HCT116 (cell line): ENCODE data around the gene LGR6. TPM values are rescaled to one million over a fixed set of nuclear protein-coding genes. Genes with fewer than 3 reads are reported as not detected.

Source experiments
- ATAC-seq: fragments of 200-7000 bp; cut with Tn5 transposase; 2 replicates; pipeline ENCODE4 v1.9.1; 2020; ENCODE audit warnings: mild to moderate bottlenecking, moderate library complexity
- BruUV-seq: library from RNA; stranded (reverse); fragments of 400-500 nt; replicated peaks from 2 replicates; lab custom pipeline; 2021; lab: Mats Ljungman, UMichigan
- CTCF ChIA-PET: fragments of 300-600 bp; sonication (Branson Sonifier 250); formaldehyde crosslinking; loops from one replicate; lab custom pipeline; 2021; ENCODE audit warnings: antibody characterized with exemption; lab: Charles Lee
- POLR2A ChIA-PET: fragments of 300-600, 350-600 bp; sonication (Branson Sonifier 250); formaldehyde crosslinking; loops from one replicate; lab custom pipeline; 2021; ENCODE audit warnings: antibody characterized with exemption; lab: Charles Lee
- RAD21 ChIA-PET, 2 experiments: fragments of 300-600 bp; sonication (Branson Sonifier 250); formaldehyde crosslinking; loops; one replicate each; lab custom pipeline; 2023; ENCODE audit warnings: low total read pairs in 2 of 2; ENCODE audit not compliant: uncharacterized antibody in 2 of 2, unreplicated experiment in 2 of 2, low non-redundant PET in 1 of 2; lab: Charles Lee
- DNase-seq: peaks from one replicate; pipeline ENCODE4 v3.0.0-alpha.2; 2010; ENCODE audit warnings: low read depth, low spot score
- H2AFZ ChIP-seq: fragments of 200-600 bp; shearing (Covaris generic), sonication (generic); 2 replicates; pipeline ENCODE4 v1.6.1; 2017; ENCODE audit warnings: low read depth, mixed run types, mixed read lengths, antibody characterized with exemption, low read length; ENCODE audit not compliant: poor library complexity, severe bottlenecking
- H3K27ac ChIP-seq: 2 replicates; pipeline ENCODE4 v1.5.1; 2012; ENCODE audit warnings: low read depth, low read length
- H3K27me3 ChIP-seq: fragments of 200-600 bp; sonication (generic); 2 replicates; pipeline ENCODE4 v1.6.1; 2016; ENCODE audit warnings: mixed run types, low read length, mixed read lengths; ENCODE audit not compliant: insufficient read depth
- H3K36me3 ChIP-seq, 2 experiments: fragments of 200-500 bp in 1 of 2; fragments of 200-600 bp in 1 of 2; sonication (Bioruptor generic) in 1 of 2; sonication (generic) in 1 of 2; 2 replicates each; pipeline versions ENCODE4 v1.5.1 to v1.6.1; 2014 to 2016; ENCODE audit warnings: low read length in 2 of 2, inconsistent platforms in 1 of 2, mixed read lengths in 1 of 2, mixed run types in 1 of 2; ENCODE audit not compliant: insufficient read depth in 2 of 2, control insufficient read depth in 1 of 2
- H3K4me1 ChIP-seq, 2 experiments: fragments of 200-600 bp in 1 of 2; sonication (generic) in 1 of 2; 2 replicates each; pipeline versions ENCODE4 v1.5.1 to v1.6.1; 2012 to 2017; ENCODE audit warnings: low read length in 2 of 2, inconsistent platforms in 1 of 2, mild to moderate bottlenecking in 1 of 2, mixed read lengths in 1 of 2, mixed run types in 1 of 2, moderate library complexity in 1 of 2; ENCODE audit not compliant: insufficient read depth in 2 of 2, control insufficient read depth in 1 of 2
- H3K4me2 ChIP-seq: fragments of 200-600 bp; sonication (generic); 2 replicates; pipeline ENCODE4 v1.6.1; 2017; ENCODE audit warnings: mixed run types, low read length, mixed read lengths
- H3K4me3 ChIP-seq, 2 experiments: fragments of 200-600 bp in 1 of 2; sonication (generic) in 1 of 2; replicated peaks in 1 of 2; 2 replicates each; pipeline ENCODE4 v1.5.1; 2011 to 2016; ENCODE audit warnings: low read length in 2 of 2, control low read depth in 1 of 2, low read depth in 1 of 2, mild to moderate bottlenecking in 1 of 2, mixed read lengths in 1 of 2, mixed run types in 1 of 2
- H3K79me2 ChIP-seq: fragments of 200-600 bp; sonication (generic); 2 replicates; pipeline ENCODE4 v1.6.1; 2017; ENCODE audit warnings: mild to moderate bottlenecking, mixed run types, low read length, moderate library complexity, mixed read lengths; ENCODE audit not compliant: insufficient read depth
- H3K9ac ChIP-seq: fragments of 200-600 bp; sonication (generic); 2 replicates; pipeline ENCODE4 v1.6.1; 2016; ENCODE audit warnings: low read length, mixed read lengths
- H3K9me2 ChIP-seq: fragments of 200-600 bp; sonication (generic), shearing (Covaris generic); 2 replicates; pipeline ENCODE4 v1.6.1; 2017; ENCODE audit warnings: mixed run types, mild to moderate bottlenecking, moderate library complexity; ENCODE audit not compliant: insufficient read depth
- H3K9me3 ChIP-seq, 2 experiments: fragments of 200-500 bp in 1 of 2; fragments of 200-600 bp in 1 of 2; sonication (Bioruptor generic) in 1 of 2; sonication (generic) in 1 of 2; 2 replicates each; pipeline ENCODE4 v1.6.1; 2014 to 2017; ENCODE audit warnings: low read length in 2 of 2, mixed read lengths in 2 of 2, inconsistent platforms in 1 of 2, low read depth in 1 of 2, mild to moderate bottlenecking in 1 of 2, mixed run types in 1 of 2, moderate library complexity in 1 of 2; ENCODE audit not compliant: control insufficient read depth in 1 of 2, insufficient read depth in 1 of 2
- H4K20me1 ChIP-seq: fragments of 200-600 bp; sonication (generic), shearing (Covaris generic); 2 replicates; pipeline ENCODE4 v1.6.1; 2017; ENCODE audit warnings: mixed run types, mild to moderate bottlenecking, moderate library complexity; ENCODE audit not compliant: insufficient read depth
- CBX3 ChIP-seq: IDR thresholded peaks from 2 replicates; pipeline ENCODE4 v1.6.1; 2012; ENCODE audit warnings: low read depth
- EGR1 ChIP-seq: IDR thresholded peaks from 2 replicates; pipeline ENCODE4 v1.6.1; 2012; ENCODE audit warnings: low read depth
- EZH2 ChIP-seq: fragments of 200-600 bp; sonication (generic); IDR thresholded peaks from 2 replicates; pipeline ENCODE4 v1.6.1; 2017; ENCODE audit warnings: antibody characterized with exemption, mixed run types
- EZH2phosphoT487 ChIP-seq: fragments of 200-600 bp; IDR thresholded peaks from 2 replicates; pipeline ENCODE4 v1.6.1; 2018; ENCODE audit warnings: antibody characterized with exemption, borderline replicate concordance
- FOSL1 ChIP-seq: IDR thresholded peaks from 2 replicates; pipeline ENCODE4 v1.6.1; 2012; ENCODE audit warnings: low read depth
- JUND ChIP-seq: IDR thresholded peaks from 2 replicates; pipeline ENCODE4 v1.6.1; 2012
- POLR2A ChIP-seq: IDR thresholded peaks from 2 replicates; pipeline ENCODE4 v1.7.0; 2011; ENCODE audit warnings: borderline replicate concordance; ENCODE audit not compliant: insufficient read depth, insufficient read length; ENCODE audit errors: extremely low read depth
- POLR2AphosphoS5 ChIP-seq: IDR thresholded peaks from 2 replicates; pipeline ENCODE4 v1.6.1; 2011; ENCODE audit warnings: mild to moderate bottlenecking, low read depth, low read length, moderate library complexity
- RAD21 ChIP-seq: IDR thresholded peaks from 2 replicates; pipeline ENCODE4 v1.6.1; 2012; ENCODE audit warnings: low read depth, mild to moderate bottlenecking
- SRF ChIP-seq: IDR thresholded peaks from 2 replicates; pipeline ENCODE4 v1.6.1; 2012; ENCODE audit warnings: low read depth
- TCF7L2 ChIP-seq: IDR thresholded peaks from 2 replicates; pipeline ENCODE4 v1.7.0; 2011; ENCODE audit warnings: borderline replicate concordance, inconsistent platforms; ENCODE audit not compliant: insufficient read depth, insufficient read length; ENCODE audit errors: extremely low read depth
- YY1 ChIP-seq: IDR thresholded peaks from 2 replicates; pipeline ENCODE4 v1.6.1; 2011; ENCODE audit warnings: low read length, low read depth, moderate library complexity, mild to moderate bottlenecking; ENCODE audit not compliant: insufficient replicate concordance; ENCODE audit errors: extremely low read depth
- ZFX ChIP-seq: fragments of 450-650 bp; IDR thresholded peaks from 2 replicates; pipeline ENCODE4 v1.6.1; 2017
- intact Hi-C: fragments of 100-400 bp; cut with micrococcal nuclease; formaldehyde crosslinking; loops from 2 replicates; pipeline ENCODE4 v1.10.0; 2022
- total RNA-seq: library from RNA; stranded (reverse); gene quantifications from one replicate; pipeline ENCODE4 v1.2.1, GENCODE V29; 2021; ENCODE audit not compliant: unreplicated experiment
- TF ChIP-seq, protein P1 (sequence below): IDR thresholded peaks from 2 replicates; pipeline ENCODE4 v1.6.1; 2012; ENCODE audit warnings: low read depth
- TF ChIP-seq, protein P2 (sequence below): IDR thresholded peaks from 2 replicates; pipeline ENCODE4 v1.6.1; 2011; ENCODE audit warnings: mild to moderate bottlenecking, low read length, moderate library complexity; ENCODE audit not compliant: insufficient replicate concordance; ENCODE audit errors: extremely low read depth

The LGR6 gene
- total RNA-seq, 1 experiment from 2014 or later = 0.20 TPM

DNA sequence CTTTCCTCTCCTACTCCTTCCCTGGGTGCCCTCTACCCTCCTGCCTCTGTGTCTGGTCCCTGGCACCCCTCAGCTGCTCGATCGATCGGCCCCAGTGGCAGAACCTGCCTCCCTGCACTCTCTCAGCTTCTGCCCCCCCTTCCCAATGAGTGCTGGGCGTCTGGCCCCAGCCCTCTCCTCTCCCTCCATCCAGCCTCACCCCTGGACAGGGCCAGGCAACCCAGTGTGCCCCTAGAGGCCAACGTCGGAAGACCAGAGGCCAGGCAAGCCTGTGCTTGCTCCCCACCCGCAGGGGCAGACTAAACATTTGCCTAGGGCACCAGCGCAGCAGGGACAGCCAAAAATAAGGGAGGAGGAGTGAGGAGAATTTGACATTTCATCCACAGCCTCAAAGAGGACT, 43.5 kb downstream of the LGR6 start (continued):
- TF ChIP-seq CBX3 (0 out of 2 replicates have a peak, but pooled peaks have one; percentile 30), POLR2AphosphoS5 (no peak), EZH2phosphoT487 (no peak), TCF7L2 (peak; percentile 26), JUND (no peak), EZH2 (no peak), POLR2A (no peak), ZFX (no peak), EGR1 (no peak)
- TF ChIP-seq, protein P1, sequence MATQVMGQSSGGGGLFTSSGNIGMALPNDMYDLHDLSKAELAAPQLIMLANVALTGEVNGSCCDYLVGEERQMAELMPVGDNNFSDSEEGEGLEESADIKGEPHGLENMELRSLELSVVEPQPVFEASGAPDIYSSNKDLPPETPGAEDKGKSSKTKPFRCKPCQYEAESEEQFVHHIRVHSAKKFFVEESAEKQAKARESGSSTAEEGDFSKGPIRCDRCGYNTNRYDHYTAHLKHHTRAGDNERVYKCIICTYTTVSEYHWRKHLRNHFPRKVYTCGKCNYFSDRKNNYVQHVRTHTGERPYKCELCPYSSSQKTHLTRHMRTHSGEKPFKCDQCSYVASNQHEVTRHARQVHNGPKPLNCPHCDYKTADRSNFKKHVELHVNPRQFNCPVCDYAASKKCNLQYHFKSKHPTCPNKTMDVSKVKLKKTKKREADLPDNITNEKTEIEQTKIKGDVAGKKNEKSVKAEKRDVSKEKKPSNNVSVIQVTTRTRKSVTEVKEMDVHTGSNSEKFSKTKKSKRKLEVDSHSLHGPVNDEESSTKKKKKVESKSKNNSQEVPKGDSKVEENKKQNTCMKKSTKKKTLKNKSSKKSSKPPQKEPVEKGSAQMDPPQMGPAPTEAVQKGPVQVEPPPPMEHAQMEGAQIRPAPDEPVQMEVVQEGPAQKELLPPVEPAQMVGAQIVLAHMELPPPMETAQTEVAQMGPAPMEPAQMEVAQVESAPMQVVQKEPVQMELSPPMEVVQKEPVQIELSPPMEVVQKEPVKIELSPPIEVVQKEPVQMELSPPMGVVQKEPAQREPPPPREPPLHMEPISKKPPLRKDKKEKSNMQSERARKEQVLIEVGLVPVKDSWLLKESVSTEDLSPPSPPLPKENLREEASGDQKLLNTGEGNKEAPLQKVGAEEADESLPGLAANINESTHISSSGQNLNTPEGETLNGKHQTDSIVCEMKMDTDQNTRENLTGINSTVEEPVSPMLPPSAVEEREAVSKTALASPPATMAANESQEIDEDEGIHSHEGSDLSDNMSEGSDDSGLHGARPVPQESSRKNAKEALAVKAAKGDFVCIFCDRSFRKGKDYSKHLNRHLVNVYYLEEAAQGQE = no peak
- TF ChIP-seq, all 23 proteins: peak for 5

DNA sequence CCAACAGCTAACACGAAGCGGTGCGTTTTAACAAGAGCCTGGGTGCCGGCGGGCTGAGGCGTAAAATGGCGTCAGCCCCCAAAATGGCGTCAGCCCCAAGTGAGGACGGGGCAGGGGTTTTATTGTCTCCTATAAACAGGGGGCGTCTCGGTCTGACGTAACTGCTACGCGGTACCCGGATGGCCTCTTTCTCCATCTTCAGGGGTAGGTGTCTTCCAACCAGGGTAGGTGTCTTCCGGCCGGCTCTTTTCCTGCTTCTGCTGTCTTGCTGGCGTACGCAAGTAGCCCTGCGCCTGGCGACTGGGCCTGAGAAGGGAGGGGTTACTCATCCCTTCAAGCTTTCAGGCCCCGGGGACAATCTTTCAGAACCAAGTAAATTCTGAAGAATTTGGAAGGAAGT, 45.3 kb downstream of the LGR6 start:
- intact Hi-C loops = loop anchor here (5.0 kb wide), 2 partner anchors 38 to 47 kb away; partner anchors contain the start of gene LGR6
- H3K4me3 ChIP-seq = no peak overlapping the region
- no peak overlapping the region for H3K4me2 ChIP-seq
- H4K20me1 ChIP-seq = no peaks in the 10 kb centered on the region
- no peak overlapping the region for H2AFZ ChIP-seq
- no peaks in the 10 kb centered on the region for H3K9me2 ChIP-seq
- no TSS peak for BruUV-seq
- POLR2A ChIA-PET = no interaction called here
- H3K4me1 ChIP-seq = peaks cover 25 to 30% of the 10 kb centered on the region in 2 experiments
- TF ChIP-seq SRF (no peak), TCF7L2 (no peak), FOSL1 (no peak), YY1 (no peak), CBX3 (no peak), RAD21 (no peak)
- TF ChIP-seq, protein P2, sequence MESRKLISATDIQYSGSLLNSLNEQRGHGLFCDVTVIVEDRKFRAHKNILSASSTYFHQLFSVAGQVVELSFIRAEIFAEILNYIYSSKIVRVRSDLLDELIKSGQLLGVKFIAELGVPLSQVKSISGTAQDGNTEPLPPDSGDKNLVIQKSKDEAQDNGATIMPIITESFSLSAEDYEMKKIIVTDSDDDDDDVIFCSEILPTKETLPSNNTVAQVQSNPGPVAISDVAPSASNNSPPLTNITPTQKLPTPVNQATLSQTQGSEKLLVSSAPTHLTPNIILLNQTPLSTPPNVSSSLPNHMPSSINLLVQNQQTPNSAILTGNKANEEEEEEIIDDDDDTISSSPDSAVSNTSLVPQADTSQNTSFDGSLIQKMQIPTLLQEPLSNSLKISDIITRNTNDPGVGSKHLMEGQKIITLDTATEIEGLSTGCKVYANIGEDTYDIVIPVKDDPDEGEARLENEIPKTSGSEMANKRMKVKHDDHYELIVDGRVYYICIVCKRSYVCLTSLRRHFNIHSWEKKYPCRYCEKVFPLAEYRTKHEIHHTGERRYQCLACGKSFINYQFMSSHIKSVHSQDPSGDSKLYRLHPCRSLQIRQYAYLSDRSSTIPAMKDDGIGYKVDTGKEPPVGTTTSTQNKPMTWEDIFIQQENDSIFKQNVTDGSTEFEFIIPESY = no peak
- H3K27me3 ChIP-seq = peaks cover 18% of the 10 kb centered on the region; the same call in 1 of the 2 replicates
- CTCF ChIA-PET = interaction anchor here (0.6 kb wide), 1 partner anchor 68 kb away, joined by 3 read pairs; no protein-coding TSS in a partner anchor
- ATAC-seq (no peak), DNase-seq (no peak)
- H3K79me2 ChIP-seq = no peaks in the 10 kb centered on the region
- H3K9ac ChIP-seq = no peak overlapping the region
- no peak overlapping the region for H3K27ac ChIP-seq
- H3K9me3 ChIP-seq = no peaks in the 10 kb centered on the region
- RAD21 ChIA-PET = no interaction called here
- H3K36me3 ChIP-seq = no peaks in the 10 kb centered on the region
